NT2/D1 (cell line): ENCODE measurements around the gene AOPEP.

ENCODE experiments used
- SUZ12 ChIP-seq: IDR thresholded peaks from 2 replicates; pipeline ENCODE4 v1.6.1; 2011; ENCODE audit not compliant: insufficient read length, insufficient read depth; ENCODE audit errors: extremely low read depth
- YY1 ChIP-seq: IDR thresholded peaks from 2 replicates; pipeline ENCODE4 v1.6.1; 2011; ENCODE audit not compliant: insufficient read length, insufficient read depth
- ZNF274 ChIP-seq: IDR thresholded peaks from 2 replicates; pipeline ENCODE4 v1.6.1; 2011; ENCODE audit warnings: mild to moderate bottlenecking, low read depth, low read length

- TF ChIP-seq YY1 (no peak), ZNF274 (no peak), SUZ12 (no peak)
Observed at GRCh38 chr9:94874316-94874715, 147.8 kb downstream of the AOPEP start.
